NCI-H82 treated with DMSO at 0.1 percent for 48 hours (cell line): Measurements from ENCODE around the gene KBTBD12.
"Not testable (repeated sequence)": the region's sequence is repeated elsewhere in the genome, so short reads cannot be mapped to it uniquely, and the experiment has no call there.

Source experiments
- DNase-seq: peaks from one replicate; lab custom pipeline; 2025; ENCODE audit not compliant: unreplicated experiment; lab: John Stamatoyannopoulos, UW

The KBTBD12 gene

DNA sequence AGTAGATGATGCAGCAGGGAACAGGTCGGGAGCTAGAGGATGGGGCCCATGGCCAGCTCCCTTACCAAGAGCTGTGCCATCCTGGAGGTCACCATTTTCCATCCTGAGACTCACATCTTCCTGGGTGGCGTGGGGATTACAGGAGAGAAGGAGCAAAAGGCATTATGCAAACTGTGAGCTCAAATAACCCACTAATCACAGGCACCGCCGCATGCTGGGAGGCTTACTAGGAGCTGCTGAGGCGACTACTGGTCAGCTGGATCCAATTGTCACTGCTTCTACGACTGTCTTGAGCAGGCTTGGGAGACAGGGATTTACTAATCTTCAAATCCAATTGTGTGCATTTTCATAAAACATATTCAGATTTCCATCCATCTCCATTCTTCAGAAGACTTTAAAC is 12.5 kb upstream of the KBTBD12 start:
- peak; percentile 57 for DNase-seq

DNA sequence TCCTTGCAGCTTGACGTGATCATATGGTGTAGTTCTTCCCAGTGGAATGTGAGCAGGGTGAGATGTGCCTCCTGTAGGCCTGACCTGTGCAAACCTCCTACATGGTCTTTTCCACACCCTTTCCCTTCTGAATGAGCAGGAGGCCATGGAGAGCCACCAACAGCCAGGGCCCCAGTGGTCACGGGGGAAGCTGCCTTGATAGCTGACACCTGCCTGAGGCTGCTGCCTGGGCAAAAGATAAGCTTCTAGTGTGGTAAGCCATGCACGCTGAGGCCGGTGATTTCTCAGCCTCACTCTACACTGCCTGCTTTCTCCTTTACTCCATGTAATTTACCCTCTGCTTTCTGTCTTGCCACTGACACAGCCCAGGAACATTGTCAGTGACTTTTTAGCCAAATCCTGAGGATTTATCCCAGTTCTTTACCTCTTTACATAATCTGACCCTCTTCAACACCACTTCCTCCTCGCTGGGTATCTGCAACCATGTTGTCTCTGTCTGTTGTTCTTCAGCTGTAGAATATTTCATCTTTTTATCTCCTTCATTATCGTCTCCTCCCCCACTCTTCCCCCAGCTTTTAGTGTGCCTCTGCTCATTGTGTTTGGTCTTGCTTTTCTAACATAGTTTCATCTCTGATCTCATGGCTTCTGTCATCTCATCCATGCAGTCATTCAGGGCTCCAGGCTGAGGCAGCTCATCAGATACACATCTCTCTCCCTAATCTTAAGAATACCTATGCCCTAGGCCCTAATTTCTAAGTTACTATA is 11.2 kb upstream of the KBTBD12 start:
- no peak for DNase-seq

DNA sequence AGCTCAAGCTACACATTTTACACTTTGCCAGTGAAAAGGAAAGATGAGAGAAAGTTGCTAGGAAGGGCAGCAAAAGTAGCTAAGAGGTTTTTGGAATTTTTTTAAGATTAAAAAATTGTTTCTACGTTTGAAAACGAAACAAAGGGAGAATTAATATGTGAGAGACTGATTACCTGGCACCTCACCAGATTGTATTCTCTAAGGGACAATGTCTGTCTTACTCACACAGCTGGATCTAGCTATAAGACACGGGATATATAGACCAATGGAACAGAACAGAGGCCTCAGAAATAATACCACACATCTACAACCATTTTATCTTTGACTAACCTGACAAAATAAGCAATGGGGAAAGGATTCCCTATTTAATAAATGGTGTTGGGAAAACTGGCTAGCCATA is 9.5 kb upstream of the KBTBD12 start:
- no peak for DNase-seq

DNA sequence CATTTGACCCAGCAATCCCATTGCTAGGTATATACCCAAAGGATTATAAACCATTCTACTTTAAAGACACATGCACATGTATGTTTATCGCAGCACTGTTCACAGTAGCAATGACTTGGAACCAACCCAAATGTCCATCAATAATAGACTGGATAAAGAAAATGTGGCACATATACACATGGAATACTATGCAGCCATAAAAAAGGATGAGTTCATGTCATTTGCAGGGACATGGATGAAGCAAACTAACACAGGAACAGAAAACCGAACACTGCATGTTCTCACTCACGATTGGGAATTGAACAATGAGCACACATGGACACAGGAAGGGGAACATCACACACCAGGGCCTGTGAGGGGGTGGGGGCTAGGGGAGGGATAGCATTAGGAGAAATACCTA is 8.4 kb upstream of the KBTBD12 start:
- DNase-seq, result not testable (repeated sequence)

DNA sequence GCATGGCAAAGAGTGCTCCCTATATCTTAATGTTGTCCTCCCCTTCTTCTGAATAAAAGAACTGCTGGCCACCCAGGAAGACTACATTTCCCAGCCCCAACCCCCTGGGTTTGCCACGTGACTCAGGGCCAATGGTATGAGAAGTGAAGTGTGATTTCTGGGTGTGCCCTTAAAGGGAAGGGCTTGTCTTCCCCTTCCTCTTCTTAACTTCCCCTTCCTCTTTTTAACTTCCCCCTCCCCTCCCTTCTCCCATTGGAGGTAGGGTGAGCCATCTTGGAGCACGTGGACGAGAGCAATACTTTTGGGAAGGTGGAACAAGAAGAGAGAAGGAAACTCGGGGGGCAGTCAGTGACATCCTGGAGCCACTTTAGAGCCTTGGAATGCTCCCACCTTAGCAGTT is 6.8 kb upstream of the KBTBD12 start:
- DNase-seq, result no peak

DNA sequence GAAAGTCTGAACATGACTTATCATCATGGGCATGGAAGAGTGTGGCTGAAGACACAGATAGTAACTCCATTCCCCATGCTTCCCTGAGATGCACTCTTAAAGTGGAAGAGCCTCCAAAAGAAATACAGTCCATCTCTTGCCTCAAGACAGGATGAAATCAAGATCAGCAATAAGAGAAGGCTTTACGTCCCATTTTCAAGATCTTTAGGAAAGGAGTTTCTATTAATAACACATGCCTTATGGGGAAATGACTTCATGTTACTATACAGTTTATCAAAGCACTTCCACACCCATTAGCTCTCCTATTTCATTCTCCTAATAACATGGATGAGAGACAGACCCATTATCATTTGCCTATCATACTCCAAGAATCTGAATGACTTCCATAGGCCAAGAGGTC is 6.1 kb upstream of the KBTBD12 start:
- no peak for DNase-seq

DNA sequence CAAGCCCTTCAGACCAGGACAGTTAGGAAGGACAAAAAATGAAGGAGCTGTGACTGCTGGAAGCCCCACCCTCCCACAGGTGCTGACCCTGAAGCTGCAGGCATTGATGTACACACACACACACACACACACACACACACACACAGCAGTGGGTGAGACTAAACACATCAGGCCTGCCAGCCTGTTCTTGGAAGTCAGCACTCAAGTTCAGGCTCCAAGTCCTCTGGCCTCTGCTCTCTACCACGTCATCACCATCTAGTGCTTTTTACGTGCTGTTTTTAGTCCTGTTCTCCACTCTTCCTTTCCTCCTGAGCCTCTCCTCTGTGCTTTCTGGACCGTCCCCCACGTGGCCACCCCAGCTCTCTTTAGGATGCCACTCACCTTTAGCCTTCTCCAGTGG is 5.4 kb upstream of the KBTBD12 start:
- no peak for DNase-seq

DNA sequence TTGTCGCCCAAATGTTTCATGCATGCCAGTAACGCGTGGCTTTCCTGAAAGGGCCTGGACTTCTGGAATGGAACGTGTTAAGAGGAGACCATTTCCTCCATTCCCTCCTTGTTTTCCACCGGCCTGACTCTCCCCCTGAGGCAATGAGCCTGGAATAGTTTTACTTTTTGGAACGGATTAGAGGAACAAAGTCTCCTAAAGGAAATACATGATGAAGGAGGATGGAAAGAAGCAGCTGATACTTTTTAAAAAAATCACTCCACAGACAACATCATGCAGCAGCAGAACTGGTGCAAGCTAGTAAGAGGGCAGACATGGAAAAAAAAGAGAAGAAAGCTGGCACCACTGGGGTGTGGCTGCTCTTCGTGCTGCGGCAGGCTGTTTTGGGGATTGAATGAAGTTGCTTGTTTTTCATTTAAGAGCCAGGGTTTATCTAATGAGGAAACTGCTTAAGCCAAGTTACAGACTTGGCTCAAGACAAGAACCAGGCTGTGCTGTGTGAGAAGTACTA is 3.6 kb upstream of the KBTBD12 start:
- DNase-seq, result no peak

DNA sequence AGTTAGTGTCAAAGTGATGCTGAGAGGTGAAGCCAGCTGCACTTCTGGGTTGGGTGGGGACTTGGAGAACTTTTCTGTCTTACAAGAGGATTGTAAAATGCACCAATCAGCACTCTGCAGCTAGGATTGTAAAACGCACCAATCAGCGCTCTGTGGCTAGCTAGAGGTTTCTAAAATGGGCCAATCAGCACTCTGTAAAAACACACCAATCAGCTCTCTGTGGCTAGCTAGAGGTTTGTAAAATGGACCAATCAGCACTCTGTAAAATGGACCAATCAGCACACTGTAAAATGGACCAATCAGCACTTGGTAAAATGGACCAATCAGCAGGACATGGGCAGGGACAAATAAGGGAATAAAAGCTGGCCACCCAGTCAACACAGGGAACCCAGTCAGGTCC is 1.2 kb upstream of the KBTBD12 start:
- DNase-seq, result not testable (repeated sequence)

DNA sequence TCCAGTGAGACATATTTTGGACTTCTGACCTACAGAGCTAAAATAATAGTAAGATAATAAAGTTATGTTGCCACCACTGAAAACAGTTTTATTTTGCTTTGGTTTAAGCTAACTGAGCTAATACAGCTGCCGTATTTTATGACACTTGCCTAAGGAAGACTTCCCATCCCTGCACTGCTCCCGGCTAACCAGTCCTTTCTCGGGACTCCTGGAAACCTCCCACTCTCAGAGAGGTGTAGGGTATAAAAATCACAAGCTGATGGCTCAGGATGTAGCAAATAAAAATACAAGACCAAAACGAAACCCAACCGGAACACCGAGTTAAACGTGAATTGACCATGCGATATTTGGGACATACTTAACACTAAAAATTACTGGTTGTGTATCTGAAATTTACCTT is 448 bp upstream of the KBTBD12 start:
- DNase-seq, result no peak

DNA sequence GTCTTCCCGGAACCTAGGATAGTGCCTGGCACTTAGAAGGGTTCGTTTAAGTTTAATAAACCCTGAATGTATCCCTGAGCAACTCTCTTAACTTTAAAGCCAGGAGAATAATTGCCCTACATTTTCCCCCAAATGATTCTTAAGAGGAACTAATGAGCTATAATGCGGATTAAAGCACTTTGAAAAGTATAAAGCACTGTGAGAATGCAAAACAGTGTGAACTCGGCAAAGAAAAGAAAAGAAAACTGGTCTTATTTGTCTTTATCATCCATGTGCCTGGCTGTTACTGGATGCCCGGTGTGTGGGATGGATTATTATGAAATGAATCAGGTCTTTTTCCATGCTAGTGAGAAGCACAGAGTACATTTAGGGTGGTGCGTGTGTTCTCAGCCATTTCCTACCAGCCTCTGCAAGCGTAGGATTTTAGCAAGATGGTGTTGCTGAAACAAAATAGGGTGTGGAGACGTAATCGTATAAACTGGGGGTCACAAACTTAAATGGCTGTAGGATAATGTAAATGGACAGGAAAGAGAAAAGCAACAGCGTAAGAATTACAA is 983 bp downstream of the KBTBD12 start:
- peak; percentile 46 for DNase-seq

DNA sequence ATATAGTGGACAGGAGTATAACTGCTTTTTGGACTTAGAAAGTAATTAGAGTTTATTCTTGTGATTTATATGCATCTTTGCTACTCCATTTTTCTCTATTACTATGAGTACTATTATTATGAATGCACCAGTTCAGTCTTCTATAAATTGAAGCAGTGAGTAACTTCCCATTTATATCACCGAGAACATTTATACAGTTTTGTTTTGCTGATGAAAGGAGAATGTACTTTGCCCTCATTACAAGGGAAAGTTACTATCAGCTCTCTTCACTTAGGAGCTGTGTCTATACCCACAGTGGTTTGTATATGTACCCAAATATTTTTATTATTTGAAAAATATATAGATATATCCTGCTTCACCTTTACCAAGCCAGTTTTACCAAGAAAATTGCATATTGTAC is 5.7 kb downstream of the KBTBD12 start:
- no peak for DNase-seq

DNA sequence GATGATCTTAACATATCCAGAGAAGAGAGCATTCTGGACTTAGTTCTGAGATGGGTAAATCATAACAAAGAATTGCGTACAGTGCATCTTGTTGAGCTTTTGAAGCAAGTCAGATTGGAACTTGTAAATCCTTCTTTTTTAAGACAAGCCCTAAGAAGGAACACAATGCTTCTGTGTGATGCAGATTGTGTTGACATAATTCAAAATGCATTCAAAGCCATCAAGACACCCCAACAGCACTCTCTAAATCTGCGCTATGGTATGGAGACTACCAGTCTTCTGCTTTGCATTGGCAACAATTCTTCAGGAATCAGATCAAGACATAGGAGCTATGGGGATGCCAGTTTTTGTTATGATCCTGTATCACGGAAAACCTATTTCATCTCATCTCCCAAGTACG is 8.6 kb downstream of the KBTBD12 start:
- DNase-seq, result no peak

DNA sequence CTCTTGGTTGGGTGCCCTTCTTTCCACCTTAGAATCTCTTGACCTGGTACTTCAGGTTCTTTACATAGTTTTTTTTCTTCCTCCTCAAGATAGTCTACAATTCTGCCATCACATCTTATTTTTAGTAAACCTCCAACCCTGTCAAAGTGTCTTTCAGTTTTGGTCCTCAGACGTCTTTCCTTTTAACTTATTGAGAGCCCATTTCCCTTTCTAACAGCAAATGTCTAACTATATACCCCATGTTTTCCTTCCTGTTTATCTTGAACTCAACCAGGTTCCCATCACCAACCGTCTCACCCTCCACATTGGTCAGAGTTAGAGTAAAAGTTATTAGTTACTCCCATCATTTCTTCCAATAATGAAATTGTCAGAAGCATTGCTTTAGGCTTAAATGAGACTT is 10.4 kb downstream of the KBTBD12 start:
- no peak for DNase-seq

DNA sequence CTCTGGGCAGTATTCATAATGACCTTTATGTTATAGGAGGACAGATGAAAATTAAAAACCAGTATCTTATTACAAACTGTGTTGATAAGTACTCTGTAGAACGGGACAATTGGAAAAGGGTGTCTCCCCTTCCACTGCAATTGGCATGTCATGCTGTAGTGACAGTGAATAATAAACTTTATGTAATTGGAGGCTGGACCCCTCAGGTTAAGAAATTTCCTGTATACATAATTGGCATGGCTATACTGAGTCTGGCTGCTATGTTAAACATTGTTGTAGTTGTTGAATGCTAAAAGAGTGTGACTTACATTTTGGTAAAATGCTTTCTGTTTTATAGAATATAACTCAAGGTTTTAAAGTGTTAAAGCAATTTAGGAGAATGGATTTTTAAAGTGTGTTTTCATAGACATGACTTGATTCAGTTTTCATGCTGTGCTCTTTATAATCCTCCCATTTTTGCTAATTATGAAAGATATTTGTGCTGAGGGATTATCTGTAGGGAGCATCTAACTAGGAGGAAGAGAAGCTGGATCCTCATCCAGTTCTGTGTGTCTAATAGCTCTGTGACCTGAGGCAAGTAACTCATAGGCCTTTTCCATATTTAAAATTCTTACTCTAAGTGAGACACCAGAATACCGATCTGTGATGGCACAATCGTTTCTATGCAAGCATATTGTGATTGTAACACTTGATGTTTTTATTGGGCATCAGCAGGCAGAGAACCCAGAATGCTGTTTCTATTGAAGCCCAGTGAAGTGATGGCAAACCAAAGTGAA is 13.0 kb downstream of the KBTBD12 start:
- DNase-seq, result no peak

DNA sequence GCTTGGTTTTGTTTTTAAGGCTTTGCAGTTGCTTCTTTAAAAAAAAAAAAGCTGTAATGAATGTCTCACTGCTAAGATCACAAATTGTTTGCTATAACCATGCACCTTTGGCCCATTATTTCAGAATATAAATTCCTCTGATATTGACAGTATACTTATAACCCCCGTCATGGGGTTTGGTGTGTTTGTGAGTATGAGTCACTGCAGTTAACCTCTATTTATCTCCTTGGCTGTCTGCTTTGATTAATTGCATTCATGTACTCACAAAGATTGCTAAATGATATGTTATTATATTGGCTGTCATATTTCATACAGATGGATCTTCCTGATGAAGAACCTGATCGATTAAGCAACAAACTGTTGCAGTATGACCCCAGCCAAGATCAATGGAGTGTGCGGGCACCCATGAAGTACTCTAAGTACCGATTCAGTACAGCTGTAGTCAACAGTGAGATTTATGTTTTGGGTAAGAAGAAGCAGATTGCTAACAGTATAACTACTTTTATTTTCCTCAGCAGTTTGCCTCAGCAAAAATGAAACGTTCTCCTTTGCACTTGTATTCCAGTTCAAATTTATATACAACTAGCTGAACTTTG is 14.9 kb downstream of the KBTBD12 start:
- DNase-seq, result no peak

DNA sequence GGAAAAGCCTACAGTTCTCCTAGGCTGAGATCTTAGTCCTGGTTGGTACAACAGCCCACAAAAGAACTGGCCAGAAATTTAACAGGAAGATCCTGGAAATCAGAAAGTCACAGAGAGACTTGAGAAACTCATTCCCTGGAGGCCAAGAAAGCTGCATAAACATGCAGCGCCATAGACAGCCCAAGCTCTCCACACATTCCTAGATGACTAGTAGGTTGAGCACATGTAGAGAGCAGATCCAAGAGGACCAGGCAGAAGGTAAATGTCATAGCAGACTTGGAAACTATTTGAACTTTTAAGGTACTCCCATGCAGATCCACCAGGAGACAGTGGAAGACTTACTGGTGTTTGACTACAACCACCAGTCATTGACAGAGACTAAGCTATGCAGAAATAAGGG is 18.4 kb downstream of the KBTBD12 start:
- no peak for DNase-seq

DNA sequence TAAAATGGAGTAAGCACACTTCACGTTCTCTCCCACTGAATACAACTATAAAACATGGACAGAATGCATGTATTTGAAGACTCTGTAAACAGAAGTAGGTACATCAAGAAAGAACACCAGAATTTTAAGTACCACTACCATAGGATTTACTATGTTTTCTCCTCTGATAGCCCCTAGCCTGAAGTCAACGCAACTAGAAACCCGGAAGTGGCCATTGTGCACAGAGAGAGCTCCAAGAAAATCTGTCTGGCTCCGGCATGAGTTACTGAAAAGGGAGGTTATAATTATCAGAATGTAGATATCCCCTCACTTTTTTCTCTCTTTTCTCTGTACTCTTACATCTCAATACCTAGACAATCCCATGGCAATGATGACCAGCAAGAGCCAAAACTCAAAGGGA is 23.8 kb downstream of the KBTBD12 start:
- DNase-seq, result no peak

DNA sequence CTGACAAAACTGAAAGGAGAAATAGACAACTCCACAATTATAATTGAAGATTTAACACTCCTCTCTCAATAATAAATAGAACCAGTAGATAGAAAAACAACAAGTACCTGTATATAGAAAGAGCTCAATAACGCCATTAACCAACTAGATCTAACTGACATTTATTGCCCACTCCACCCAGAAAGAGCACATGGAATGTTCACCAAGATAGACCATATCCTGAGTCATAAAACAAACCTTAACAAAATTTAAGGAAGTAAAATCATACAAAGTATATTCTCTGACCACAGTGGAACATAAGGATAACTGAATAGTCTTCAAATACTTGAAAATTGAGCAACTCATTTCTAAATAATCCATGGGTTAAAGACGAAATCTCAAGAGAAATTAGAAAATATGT is 25.1 kb downstream of the KBTBD12 start:
- no peak for DNase-seq

DNA sequence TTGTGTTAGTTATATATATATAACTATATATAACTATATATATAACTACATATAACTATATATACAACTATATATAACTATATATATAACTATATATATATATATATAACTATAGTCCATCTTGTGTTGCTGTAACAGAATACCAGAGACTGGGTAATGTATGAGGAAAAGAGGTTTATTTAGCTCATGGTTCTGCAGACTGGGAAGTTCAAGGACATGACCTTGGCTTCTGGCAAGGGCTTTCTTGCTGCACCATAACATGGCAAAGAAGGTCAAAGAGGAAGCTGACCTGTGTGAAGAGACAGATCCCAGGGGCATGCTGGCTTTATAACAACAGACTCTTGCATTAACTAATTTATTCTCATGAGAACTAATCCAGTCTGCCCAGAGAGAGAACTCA is 27.6 kb downstream of the KBTBD12 start:
- no peak for DNase-seq

DNA sequence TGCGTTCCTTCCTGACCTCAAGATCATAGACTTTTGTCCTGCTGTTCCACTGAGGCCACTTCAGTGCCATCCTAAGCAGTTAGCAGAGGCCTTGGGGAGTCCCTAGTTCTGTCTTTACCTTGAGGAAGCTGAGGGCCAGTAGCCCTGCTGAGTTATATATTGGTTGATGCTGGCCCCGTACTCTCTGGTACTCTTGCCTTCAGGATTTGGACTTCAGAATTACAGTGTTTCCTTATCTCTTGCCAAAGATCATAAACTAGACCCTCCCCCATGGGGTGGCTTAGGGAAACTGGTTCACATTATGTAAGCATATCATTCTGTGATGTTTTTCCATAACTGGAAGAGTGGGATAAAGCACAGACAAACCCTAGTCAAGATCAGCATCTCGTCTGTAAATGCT is 33.2 kb downstream of the KBTBD12 start:
- DNase-seq, result no peak
